Measurements from ENCODE around the gene TREH. TPM values are rescaled to one million over a fixed set of nuclear protein-coding genes. Genes with fewer than 3 reads are reported as not detected.
"Not testable (repeated sequence)": the region's sequence is repeated elsewhere in the genome, so short reads cannot be mapped to it uniquely, and the experiment has no call there.

The TREH gene
- total RNA-seq, 5 donors from 2014 or later (not counting 1 experiment from before 2014, with no cell fraction given), result not detected

DNA sequence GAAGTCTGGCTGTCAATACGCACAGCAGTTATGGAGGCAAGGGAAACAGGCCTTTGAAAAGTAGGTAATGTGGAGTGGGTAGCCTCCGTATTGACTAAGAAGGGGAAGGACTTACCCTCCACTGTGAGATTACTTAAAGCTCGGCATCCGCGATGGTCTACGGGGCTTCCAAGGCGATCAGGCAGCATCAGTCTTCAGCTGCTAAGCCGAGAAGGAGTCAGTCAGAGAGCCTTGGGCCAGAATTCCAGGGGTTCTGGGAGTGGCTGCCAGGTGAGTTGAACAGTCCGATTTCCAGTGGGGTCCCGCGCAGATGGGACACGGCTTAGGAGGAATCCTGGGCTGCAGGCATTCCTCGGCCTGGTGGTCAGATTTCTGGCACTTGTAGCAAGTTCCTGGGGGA, 40.6 kb upstream of the TREH start:
- 95% methylated on average over 7 of the region's 13 CpGs for WGBS (ENCODE audit: insufficient coverage)
- H3K9me3 Mint-ChIP-seq; H3K36me3 Mint-ChIP-seq; CTCF ChIA-PET; H3K36me3 ChIP-seq (ENCODE audit: control insufficient read depth in 2 of 2, extremely low read depth in 1 of 2, insufficient read depth in 1 of 2, low read length in 1 of 2); ATAC-seq (replicated peaks in 1 of 4); H3K27ac Mint-ChIP-seq; H3K4me3 Mint-ChIP-seq; H3K4me1 Mint-ChIP-seq; H3K27ac ChIP-seq (ENCODE audit: low read length); H3K4me1 ChIP-seq (ENCODE audit: control insufficient read depth in 1 of 2, extremely low read depth in 1 of 2, insufficient read depth in 2 of 2, low read length in 2 of 2); DNase-seq; H3K27me3 Mint-ChIP-seq; H3K9me3 ChIP-seq; H3K4me3 ChIP-seq (ENCODE audit: control insufficient read depth in 1 of 2, extremely low read depth in 1 of 2, low read length in 1 of 2); H3K27me3 ChIP-seq (replicated peaks in 1 of 2; ENCODE audit: control insufficient read depth in 2 of 2, extremely low read depth in 1 of 2, insufficient read depth in 2 of 2, low read length in 1 of 2): not testable (repeated sequence)
- POLR2A ChIA-PET, result interaction anchor here in 1 of 2 donors (0.7 kb wide), 1 partner anchor 49 kb away, joined by 3 read pairs; no protein-coding TSS in a partner anchor

DNA sequence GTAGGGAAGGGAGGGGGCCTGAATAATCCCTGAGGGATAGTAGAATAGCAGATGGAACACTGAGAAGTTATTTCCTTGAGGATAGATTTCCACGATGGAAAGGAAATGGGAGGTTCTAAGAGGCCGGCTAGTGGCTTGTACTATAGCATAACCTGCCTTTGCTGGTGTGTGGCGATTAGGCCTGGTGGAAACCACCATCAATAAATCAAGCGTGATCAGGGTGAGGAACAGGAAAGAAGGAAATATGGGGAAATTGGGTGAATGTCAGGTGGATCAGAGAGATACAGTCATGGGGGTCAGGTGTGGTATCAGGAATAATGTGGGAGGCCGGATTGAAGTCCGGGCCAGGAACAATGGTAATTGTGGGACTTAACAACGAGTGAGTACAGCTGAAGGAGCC, 39.1 kb upstream of the TREH start:
- ATAC-seq (replicated peaks in 1 of 4); H3K4me3 Mint-ChIP-seq; POLR2A ChIA-PET; DNase-seq; H3K36me3 ChIP-seq (ENCODE audit: control insufficient read depth in 2 of 2, extremely low read depth in 1 of 2, insufficient read depth in 1 of 2, low read length in 1 of 2); H3K27me3 ChIP-seq (replicated peaks in 1 of 2; ENCODE audit: control insufficient read depth in 2 of 2, extremely low read depth in 1 of 2, insufficient read depth in 2 of 2, low read length in 1 of 2); H3K36me3 Mint-ChIP-seq; H3K9me3 ChIP-seq; H3K9me3 Mint-ChIP-seq; H3K4me3 ChIP-seq (ENCODE audit: control insufficient read depth in 1 of 2, extremely low read depth in 1 of 2, low read length in 1 of 2); H3K4me1 Mint-ChIP-seq; CTCF ChIA-PET; H3K27ac ChIP-seq (ENCODE audit: low read length); H3K27ac Mint-ChIP-seq; H3K4me1 ChIP-seq (ENCODE audit: control insufficient read depth in 1 of 2, extremely low read depth in 1 of 2, insufficient read depth in 2 of 2, low read length in 2 of 2); H3K27me3 Mint-ChIP-seq: not testable (repeated sequence)
- WGBS (ENCODE audit: insufficient coverage), result 92% methylated on average over 2 of the region's 7 CpGs

GRCh38 chr11:118717733-118718132, 38.3 kb upstream of the TREH start:
- H3K36me3 Mint-ChIP-seq; H3K27ac Mint-ChIP-seq; H3K4me1 Mint-ChIP-seq; H3K27me3 ChIP-seq (replicated peaks in 1 of 2; ENCODE audit: control insufficient read depth in 2 of 2, extremely low read depth in 1 of 2, insufficient read depth in 2 of 2, low read length in 1 of 2); H3K9me3 Mint-ChIP-seq; H3K9me3 ChIP-seq; H3K27ac ChIP-seq (ENCODE audit: low read length); H3K4me1 ChIP-seq (ENCODE audit: control insufficient read depth in 1 of 2, extremely low read depth in 1 of 2, insufficient read depth in 2 of 2, low read length in 2 of 2); DNase-seq; H3K4me3 Mint-ChIP-seq; ATAC-seq (replicated peaks in 1 of 4); CTCF ChIA-PET; H3K27me3 Mint-ChIP-seq; H3K4me3 ChIP-seq (ENCODE audit: control insufficient read depth in 1 of 2, extremely low read depth in 1 of 2, low read length in 1 of 2); H3K36me3 ChIP-seq (ENCODE audit: control insufficient read depth in 2 of 2, extremely low read depth in 1 of 2, insufficient read depth in 1 of 2, low read length in 1 of 2); POLR2A ChIA-PET: not testable (repeated sequence)
- WGBS (ENCODE audit: insufficient coverage), result 91% methylated on average over 3 of the region's 4 CpGs

- H3K36me3 Mint-ChIP-seq; H3K27ac Mint-ChIP-seq; DNase-seq; H3K4me3 ChIP-seq (ENCODE audit: control insufficient read depth in 1 of 2, extremely low read depth in 1 of 2, low read length in 1 of 2); H3K36me3 ChIP-seq (ENCODE audit: control insufficient read depth in 2 of 2, extremely low read depth in 1 of 2, insufficient read depth in 1 of 2, low read length in 1 of 2); H3K4me3 Mint-ChIP-seq; H3K27ac ChIP-seq (ENCODE audit: low read length); ATAC-seq (replicated peaks in 1 of 4); CTCF ChIA-PET; H3K27me3 Mint-ChIP-seq; H3K9me3 ChIP-seq; H3K4me1 ChIP-seq (ENCODE audit: control insufficient read depth in 1 of 2, extremely low read depth in 1 of 2, insufficient read depth in 2 of 2, low read length in 2 of 2); H3K27me3 ChIP-seq (replicated peaks in 1 of 2; ENCODE audit: control insufficient read depth in 2 of 2, extremely low read depth in 1 of 2, insufficient read depth in 2 of 2, low read length in 1 of 2); POLR2A ChIA-PET; H3K4me1 Mint-ChIP-seq; H3K9me3 Mint-ChIP-seq: not testable (repeated sequence)
- no CpG with 5 or more reads among the region's 6 CpGs for WGBS (ENCODE audit: insufficient coverage)
Observed at GRCh38 chr11:118717221-118717620, 37.8 kb upstream of the TREH start.

GRCh38 chr11:118715837-118716260, 36.4 kb upstream of the TREH start:
- ChIA-PET POLR2A (interaction anchor here in 1 of 2 donors (0.5 to 0.7 kb wide), 2 partner anchors 9 to 32 kb away, joined by 3 to 4 read pairs; no protein-coding TSS in a partner anchor), CTCF (no interaction called here)
- DNase-seq, result no peak
- Mint-ChIP-seq H3K4me3 (no peak overlapping the region), H3K27me3 (no peaks in the 10 kb centered on the region), H3K27ac (peak overlapping the region in 1 of 2 donors; percentile 72), H3K9me3 (no peaks in the 10 kb centered on the region), H3K4me1 (peaks cover 0 to 8% (median 5%) of the 10 kb centered on the region in 3 donors), H3K36me3 (no peaks in the 10 kb centered on the region)
- Histone ChIP-seq H3K4me1 (ENCODE audit: control insufficient read depth in 1 of 2, extremely low read depth in 1 of 2, insufficient read depth in 2 of 2, low read length in 2 of 2) (no peaks in the 10 kb centered on the region), H3K36me3 (ENCODE audit: control insufficient read depth in 2 of 2, extremely low read depth in 1 of 2, insufficient read depth in 1 of 2, low read length in 1 of 2) (no peaks in the 10 kb centered on the region), H3K27me3 (replicated peaks in 1 of 2; ENCODE audit: control insufficient read depth in 2 of 2, extremely low read depth in 1 of 2, insufficient read depth in 2 of 2, low read length in 1 of 2) (peaks cover 0 to 4% of the 10 kb centered on the region in 2 experiments), H3K9me3 (no peaks in the 10 kb centered on the region), H3K4me3 (ENCODE audit: control insufficient read depth in 1 of 2, extremely low read depth in 1 of 2, low read length in 1 of 2) (no peak overlapping the region), H3K27ac (ENCODE audit: low read length) (no peak overlapping the region)
- no CpG with 5 or more reads among the region's 4 CpGs for WGBS (ENCODE audit: insufficient coverage)
- no peak for ATAC-seq (replicated peaks in 1 of 4)

DNA sequence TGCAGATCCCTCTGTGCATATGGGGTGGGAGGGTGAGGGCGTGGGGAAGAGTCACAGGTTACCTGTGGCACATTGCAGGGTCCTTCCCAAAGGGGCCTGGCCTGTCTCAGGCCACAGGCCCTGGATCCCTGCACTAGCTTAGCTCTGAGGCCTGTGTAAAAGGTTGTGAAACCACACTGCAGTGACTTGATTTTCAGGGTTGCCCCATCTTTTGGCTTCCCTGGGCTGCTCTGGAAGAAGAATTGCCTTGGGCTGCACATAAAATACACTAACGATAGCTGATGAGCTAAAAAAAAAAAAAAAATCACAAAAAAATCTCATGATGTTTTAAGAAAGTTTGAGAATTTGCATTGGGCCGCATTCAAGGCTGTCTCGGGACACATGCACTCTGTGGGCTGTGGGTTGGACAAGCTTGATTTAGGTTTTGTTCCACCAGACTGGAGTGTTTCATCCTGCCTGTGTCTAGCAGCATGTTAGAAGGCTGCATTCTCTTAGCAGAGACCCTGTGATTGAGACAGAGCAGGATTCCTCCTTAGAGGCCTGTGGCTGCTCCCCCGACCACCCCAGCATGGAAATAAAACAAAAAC, 35.9 kb upstream of the TREH start:
- peaks cover 0 to 4% of the 10 kb centered on the region in 2 experiments for H3K27me3 ChIP-seq (replicated peaks in 1 of 2; ENCODE audit: control insufficient read depth in 2 of 2, extremely low read depth in 1 of 2, insufficient read depth in 2 of 2, low read length in 1 of 2)
- DNase-seq (no peak), ATAC-seq (replicated peaks in 1 of 4) (no peak)
- no peaks in the 10 kb centered on the region for H3K36me3 ChIP-seq (ENCODE audit: control insufficient read depth in 2 of 2, extremely low read depth in 1 of 2, insufficient read depth in 1 of 2, low read length in 1 of 2)
- Mint-ChIP-seq H3K27ac (peak overlapping the region in 1 of 2 donors; percentile 72), H3K27me3 (no peaks in the 10 kb centered on the region), H3K9me3 (no peaks in the 10 kb centered on the region), H3K4me1 (peaks cover 0 to 8% (median 5%) of the 10 kb centered on the region in 3 donors), H3K36me3 (no peaks in the 10 kb centered on the region), H3K4me3 (no peak overlapping the region)
- H3K4me1 ChIP-seq (ENCODE audit: control insufficient read depth in 1 of 2, extremely low read depth in 1 of 2, insufficient read depth in 2 of 2, low read length in 2 of 2), result no peaks in the 10 kb centered on the region
- CTCF ChIA-PET, result no interaction called here
- H3K4me3 ChIP-seq (ENCODE audit: control insufficient read depth in 1 of 2, extremely low read depth in 1 of 2, low read length in 1 of 2), result no peak overlapping the region
- POLR2A ChIA-PET, result interaction anchor here in 1 of 2 donors (0.5 to 0.7 kb wide), 2 partner anchors 9 to 33 kb away, joined by 3 to 4 read pairs; no protein-coding TSS in a partner anchor
- H3K9me3 ChIP-seq, result no peaks in the 10 kb centered on the region
- no peak overlapping the region for H3K27ac ChIP-seq (ENCODE audit: low read length)
- 97% methylated on average over 3 of the region's 5 CpGs for WGBS (ENCODE audit: insufficient coverage)

DNA sequence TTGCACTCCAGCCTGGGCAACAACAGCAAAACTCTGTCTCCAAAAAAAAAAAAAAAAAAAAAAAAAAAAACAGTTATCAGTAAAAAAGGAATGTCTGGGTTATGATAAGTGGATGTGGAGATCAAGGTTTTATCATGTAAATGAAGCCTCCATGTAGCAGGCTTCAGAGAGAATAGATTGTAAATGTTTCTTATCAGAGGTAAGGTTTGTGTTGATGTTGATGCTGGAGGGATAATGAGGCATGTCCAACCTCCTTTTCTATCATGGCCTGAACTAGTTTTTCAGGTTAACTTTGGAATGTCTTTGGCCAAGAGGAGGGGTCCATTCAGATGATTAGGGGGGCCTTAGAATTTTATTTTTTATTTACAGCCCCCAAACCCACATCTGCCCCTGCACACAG, 35.4 kb upstream of the TREH start:
- H3K4me1 ChIP-seq (ENCODE audit: control insufficient read depth in 1 of 2, extremely low read depth in 1 of 2, insufficient read depth in 2 of 2, low read length in 2 of 2), result no peaks in the 10 kb centered on the region
- H3K9me3 ChIP-seq, result no peaks in the 10 kb centered on the region
- ChIA-PET CTCF (no interaction called here), POLR2A (no interaction called here)
- DNase-seq, result no peak
- H3K27ac ChIP-seq (ENCODE audit: low read length), result no peak overlapping the region
- Mint-ChIP-seq H3K9me3 (no peaks in the 10 kb centered on the region), H3K36me3 (no peaks in the 10 kb centered on the region), H3K4me1 (peaks cover 0 to 8% (median 5%) of the 10 kb centered on the region in 3 donors), H3K27ac (no peak overlapping the region), H3K4me3 (no peak overlapping the region), H3K27me3 (no peaks in the 10 kb centered on the region)
- H3K4me3 ChIP-seq (ENCODE audit: control insufficient read depth in 1 of 2, extremely low read depth in 1 of 2, low read length in 1 of 2), result no peak overlapping the region
- H3K27me3 ChIP-seq (replicated peaks in 1 of 2; ENCODE audit: control insufficient read depth in 2 of 2, extremely low read depth in 1 of 2, insufficient read depth in 2 of 2, low read length in 1 of 2), result peaks cover 0 to 6% of the 10 kb centered on the region in 2 experiments
- no peak for ATAC-seq (replicated peaks in 1 of 4)
- no peaks in the 10 kb centered on the region for H3K36me3 ChIP-seq (ENCODE audit: control insufficient read depth in 2 of 2, extremely low read depth in 1 of 2, insufficient read depth in 1 of 2, low read length in 1 of 2)
